Activated CD4-positive, alpha-beta T cell treated with anti-CD3 and anti-CD28 coated beads, Interleukin-2, amount 10 ng/mL, durations not matched to agents 7 days and 5 days (primary cell): Measurements from ENCODE around the gene CATSPERE. TPM values are rescaled to one million over a fixed set of nuclear protein-coding genes. Genes with fewer than 3 reads are reported as not detected.
"Not testable (repeated sequence)": the region's sequence is repeated elsewhere in the genome, so short reads cannot be mapped to it uniquely, and the experiment has no call there.

Source experiments
- CTCF ChIA-PET: fragments of 350-600 bp; sonication (Branson Sonifier 250); formaldehyde crosslinking; loops from one replicate; lab custom pipeline; 2021; ENCODE audit warnings: antibody characterized with exemption; lab: Charles Lee
- POLR2A ChIA-PET: fragments of 350-600 bp; sonication (Branson Sonifier 250); formaldehyde crosslinking; loops from one replicate; lab custom pipeline; 2021; ENCODE audit warnings: antibody characterized with exemption; lab: Charles Lee
- DNase-seq: peaks from one replicate; pipeline ENCODE4 v3.0.0-alpha.2; 2020
- H3K27ac Mint-ChIP-seq: one replicate; pipeline ENCODE4 v1.8.0; 2021; ENCODE audit warnings: mild to moderate bottlenecking, moderate library complexity, mixed read lengths
- H3K27me3 Mint-ChIP-seq: one replicate; pipeline ENCODE4 v1.8.0; 2021; ENCODE audit warnings: mixed read lengths
- H3K36me3 Mint-ChIP-seq: one replicate; pipeline ENCODE4 v1.8.0; 2021; ENCODE audit warnings: low read depth, mixed read lengths
- H3K4me1 Mint-ChIP-seq: one replicate; pipeline ENCODE4 v1.8.0; 2021; ENCODE audit warnings: mixed read lengths
- H3K4me3 Mint-ChIP-seq: one replicate; pipeline ENCODE4 v1.8.0; 2021; ENCODE audit warnings: mild to moderate bottlenecking, moderate library complexity, mixed read lengths
- H3K9me3 Mint-ChIP-seq: one replicate; pipeline ENCODE4 v1.8.0; 2021; ENCODE audit warnings: mixed read lengths
- total RNA-seq, 2 experiments: library from RNA; stranded (reverse); gene quantifications; one replicate each; pipeline ENCODE4 v1.2.3, GENCODE V29; 2021

Gene CATSPERE
- total RNA-seq, 2 experiments from 2014 or later = 0.58 to 0.69 TPM

DNA sequence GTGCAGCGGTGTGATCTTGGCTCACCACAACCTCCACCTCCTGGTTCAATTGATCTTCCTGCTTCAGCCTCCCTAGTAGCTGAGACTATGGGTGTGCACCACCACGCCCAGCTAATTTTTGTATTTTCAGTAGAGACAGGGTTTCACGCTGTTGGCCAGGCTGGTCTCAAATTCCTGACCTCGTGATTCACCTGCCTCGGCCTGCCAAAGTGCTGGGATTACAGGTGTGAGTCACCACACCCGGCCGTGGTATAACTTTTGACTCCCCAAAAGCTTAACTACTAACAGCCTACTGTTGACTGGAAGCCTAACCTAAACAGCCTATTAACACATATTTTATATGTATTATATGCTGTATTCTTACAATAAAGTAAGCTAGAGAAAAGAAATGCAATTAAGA, 117.1 kb downstream of the CATSPERE start:
- H3K4me1 Mint-ChIP-seq, H3K4me3 Mint-ChIP-seq, H3K36me3 Mint-ChIP-seq, H3K27me3 Mint-ChIP-seq, POLR2A ChIA-PET, H3K27ac Mint-ChIP-seq, DNase-seq: not testable (repeated sequence)
- CTCF ChIA-PET = interaction anchor here (0.8 kb wide), 1 partner anchor 19 kb away, joined by 4 read pairs; no protein-coding TSS in a partner anchor
- peaks cover 34% of the 10 kb centered on the region for H3K9me3 Mint-ChIP-seq

DNA sequence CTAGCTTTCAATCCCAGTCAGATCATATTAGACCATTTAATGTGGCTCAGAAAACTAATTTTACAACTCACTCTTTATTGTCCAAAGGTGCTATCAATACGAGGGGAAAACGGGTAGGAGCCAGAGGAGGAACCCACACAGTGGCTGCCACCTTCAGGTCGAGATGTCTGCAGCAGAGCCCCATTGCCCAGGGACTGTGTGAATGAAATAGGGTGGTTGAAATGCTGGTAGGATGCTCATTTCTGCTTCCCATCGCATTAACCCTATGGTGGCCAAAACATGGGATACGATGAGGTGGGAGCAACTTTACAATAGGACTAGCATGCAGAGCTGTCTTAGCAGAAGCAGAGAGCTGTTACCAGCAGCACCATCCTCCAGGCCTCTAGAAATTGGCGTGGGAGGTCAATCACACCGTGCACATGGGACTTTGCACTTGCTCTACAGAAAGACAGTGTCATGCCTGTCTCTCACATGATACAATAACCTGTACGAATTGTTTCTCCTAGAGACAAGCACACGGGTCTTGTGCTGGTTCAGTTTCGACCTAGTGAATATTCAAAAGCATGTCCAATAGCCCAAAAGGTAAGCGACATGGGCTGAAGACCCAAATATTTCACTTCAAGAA, 122.4 kb downstream of the CATSPERE start:
- no peak overlapping the region for H3K27ac Mint-ChIP-seq
- no peak for DNase-seq
- H3K4me1 Mint-ChIP-seq = peaks cover 3% of the 10 kb centered on the region
- POLR2A ChIA-PET = no interaction called here
- no peak overlapping the region for H3K4me3 Mint-ChIP-seq
- H3K9me3 Mint-ChIP-seq = peaks cover 3% of the 10 kb centered on the region
- CTCF ChIA-PET = no interaction called here
- H3K36me3 Mint-ChIP-seq = no peaks in the 10 kb centered on the region
- no peaks in the 10 kb centered on the region for H3K27me3 Mint-ChIP-seq

DNA sequence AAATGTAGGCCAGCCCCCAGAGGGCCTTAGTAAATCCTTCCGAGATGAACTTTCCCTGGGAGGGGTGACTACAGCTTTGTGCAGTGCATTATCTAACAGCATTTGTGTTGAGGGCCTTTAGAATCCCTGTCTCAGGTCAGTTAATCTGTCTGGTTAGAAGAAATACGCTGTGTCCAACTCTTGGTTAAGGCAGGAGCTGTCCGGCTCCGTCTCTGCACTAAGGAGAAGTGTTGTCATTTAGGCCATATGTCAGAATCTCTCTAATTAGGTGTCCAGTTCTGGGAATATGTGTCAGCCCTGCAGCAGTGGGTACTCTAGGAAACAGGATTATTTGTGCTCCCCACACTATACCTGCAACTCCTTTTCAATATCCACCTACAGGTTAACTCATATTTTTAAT, 124.8 kb downstream of the CATSPERE start:
- Mint-ChIP-seq H3K4me3 (no peak overlapping the region), H3K36me3 (no peaks in the 10 kb centered on the region), H3K27ac (no peak overlapping the region), H3K27me3 (no peaks in the 10 kb centered on the region), H3K4me1 (peaks cover 3% of the 10 kb centered on the region), H3K9me3 (peaks cover 5% of the 10 kb centered on the region)
- POLR2A ChIA-PET = no interaction called here
- CTCF ChIA-PET = no interaction called here
- no peak for DNase-seq

DNA sequence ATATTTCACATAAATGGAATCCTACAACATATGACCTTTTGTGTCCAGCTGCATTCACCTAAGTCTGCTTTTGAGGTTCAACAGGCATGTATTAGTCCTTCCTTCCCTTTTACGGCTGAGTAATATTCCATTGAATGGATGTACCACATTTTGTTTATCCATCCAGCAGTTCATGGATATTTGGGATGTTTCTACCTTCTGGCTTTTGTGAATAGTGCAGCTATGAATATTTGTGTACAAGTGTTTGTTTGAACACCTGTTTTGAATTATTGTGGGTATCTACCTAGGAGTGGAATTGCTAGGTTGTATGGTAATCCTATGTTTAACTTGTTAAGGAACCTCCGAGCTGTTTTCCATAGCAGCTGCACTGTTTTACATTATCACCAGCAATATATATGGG, 129.6 kb downstream of the CATSPERE start:
- ChIA-PET POLR2A (no interaction called here), CTCF (no interaction called here)
- no peak overlapping the region for H3K4me3 Mint-ChIP-seq
- no peaks in the 10 kb centered on the region for H3K36me3 Mint-ChIP-seq
- H3K4me1 Mint-ChIP-seq = no peaks in the 10 kb centered on the region
- H3K9me3 Mint-ChIP-seq = peaks cover 6% of the 10 kb centered on the region
- no peaks in the 10 kb centered on the region for H3K27me3 Mint-ChIP-seq
- H3K27ac Mint-ChIP-seq = no peak overlapping the region
- DNase-seq = no peak

DNA sequence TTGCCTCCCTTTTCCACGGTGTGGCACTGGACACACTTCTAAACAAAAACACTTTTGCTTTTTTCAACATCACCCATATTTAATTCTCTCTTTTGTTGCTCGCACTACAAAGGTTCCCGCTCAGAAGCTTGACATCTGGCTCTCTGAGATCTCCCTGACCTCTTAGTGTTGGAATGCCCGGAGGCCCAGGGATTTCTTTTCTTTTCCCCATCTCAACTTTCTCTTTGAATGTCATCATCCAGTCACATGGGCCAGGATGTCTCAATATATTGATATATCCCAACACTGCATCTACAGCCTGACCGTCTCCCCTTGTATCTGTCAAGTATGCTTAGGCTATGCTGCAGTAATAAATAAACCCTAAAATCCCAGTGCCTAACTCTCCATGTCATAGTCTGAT, 137.5 kb downstream of the CATSPERE start:
- H3K4me1 Mint-ChIP-seq = peaks cover 9% of the 10 kb centered on the region
- POLR2A ChIA-PET = no interaction called here
- CTCF ChIA-PET = no interaction called here
- H3K27me3 Mint-ChIP-seq = no peaks in the 10 kb centered on the region
- H3K9me3 Mint-ChIP-seq = no peaks in the 10 kb centered on the region
- H3K36me3 Mint-ChIP-seq = no peaks in the 10 kb centered on the region
- no peak overlapping the region for H3K27ac Mint-ChIP-seq
- DNase-seq = no peak
- no peak overlapping the region for H3K4me3 Mint-ChIP-seq

DNA sequence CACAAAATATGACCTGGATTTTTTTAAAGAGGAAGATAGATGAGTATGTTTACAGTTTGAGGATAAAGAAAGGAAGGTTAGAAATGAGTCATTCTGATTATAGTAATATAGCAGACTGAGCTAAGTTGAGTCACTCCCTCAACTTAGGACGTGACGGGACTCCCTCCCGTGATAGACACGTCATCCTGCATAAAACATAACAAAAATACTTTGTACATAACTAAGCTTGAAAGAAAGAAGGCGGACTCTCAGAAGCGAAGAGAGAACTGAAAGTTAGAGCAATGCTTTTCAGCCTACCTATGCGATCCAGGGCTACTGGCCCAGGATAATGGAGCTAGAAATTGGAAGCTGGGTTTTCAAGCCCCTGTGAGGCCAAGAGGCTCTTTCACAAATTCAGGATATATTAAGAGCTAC, 138.9 kb downstream of the CATSPERE start:
- Mint-ChIP-seq H3K27ac (peak overlapping the region; percentile 75), H3K4me1 (peaks cover 9% of the 10 kb centered on the region), H3K36me3 (no peaks in the 10 kb centered on the region), H3K27me3 (no peaks in the 10 kb centered on the region), H3K4me3 (peak overlapping the region; percentile 32), H3K9me3 (no peaks in the 10 kb centered on the region)
- CTCF ChIA-PET = interaction anchor here (0.6 to 1.2 kb wide), 5 partner anchors 11 to 556 kb away, joined by 3 to 5 read pairs (median 3); no protein-coding TSS in a partner anchor
- POLR2A ChIA-PET = interaction anchor here (0.5 to 0.9 kb wide), 3 partner anchors 105 to 442 kb away, joined by 3 to 5 read pairs (median 3); no protein-coding TSS in a partner anchor
- DNase-seq = peak; percentile 42

DNA sequence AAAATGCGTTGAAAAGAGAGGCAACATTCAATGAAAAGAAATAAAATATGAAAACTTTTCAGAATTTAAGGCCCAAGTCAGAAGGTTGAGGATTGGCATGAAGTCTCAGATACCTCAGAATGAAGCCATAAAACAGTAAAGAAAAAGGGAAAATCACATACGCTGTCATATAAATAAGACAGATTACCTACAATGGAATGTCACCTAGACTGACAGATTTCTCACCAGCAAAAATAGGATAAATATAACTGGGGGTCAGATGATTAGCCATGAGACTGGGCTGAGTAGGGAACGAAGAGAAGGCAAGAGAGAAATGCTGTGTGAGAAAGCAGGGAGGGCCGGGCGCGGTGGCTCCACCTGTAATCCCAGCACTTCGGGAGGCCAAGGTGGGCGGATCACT, 140.3 kb downstream of the CATSPERE start:
- no peak for DNase-seq
- H3K4me1 Mint-ChIP-seq = peaks cover 9% of the 10 kb centered on the region
- CTCF ChIA-PET = no interaction called here
- H3K36me3 Mint-ChIP-seq = no peaks in the 10 kb centered on the region
- no peaks in the 10 kb centered on the region for H3K9me3 Mint-ChIP-seq
- POLR2A ChIA-PET = no interaction called here
- no peak overlapping the region for H3K27ac Mint-ChIP-seq
- no peak overlapping the region for H3K4me3 Mint-ChIP-seq
- no peaks in the 10 kb centered on the region for H3K27me3 Mint-ChIP-seq

DNA sequence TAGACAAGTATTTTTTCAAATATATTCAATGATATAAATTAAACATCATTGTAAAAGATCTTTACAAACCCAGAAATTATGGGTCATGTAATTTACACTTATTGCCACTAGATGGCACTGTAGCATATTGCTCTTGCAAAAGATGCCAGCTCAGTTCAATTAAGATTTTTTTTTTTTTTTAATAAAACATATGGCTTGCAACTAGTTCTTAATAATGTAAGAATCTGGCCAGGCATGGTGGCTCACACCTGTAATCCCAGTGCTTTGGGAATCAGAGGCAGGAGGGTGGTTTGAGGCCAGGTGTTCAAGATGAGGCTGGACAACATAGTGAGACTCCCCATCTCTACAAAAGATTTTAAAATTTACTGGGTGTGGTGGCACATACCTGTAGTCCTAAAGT, 142.4 kb downstream of the CATSPERE start:
- CTCF ChIA-PET = interaction anchor here (0.6 to 3.0 kb wide), 12 partner anchors 25 to 1288 kb away, joined by 3 to 22 read pairs (median 4); no protein-coding TSS in a partner anchor
- Mint-ChIP-seq H3K36me3 (no peaks in the 10 kb centered on the region), H3K4me3 (no peak overlapping the region), H3K9me3 (no peaks in the 10 kb centered on the region), H3K27me3 (no peaks in the 10 kb centered on the region), H3K27ac (no peak overlapping the region), H3K4me1 (peaks cover 9% of the 10 kb centered on the region)
- POLR2A ChIA-PET = interaction anchor here (0.6 kb wide), 1 partner anchor 216 kb away, joined by 5 read pairs; no protein-coding TSS in a partner anchor
- DNase-seq = peak; percentile 13

DNA sequence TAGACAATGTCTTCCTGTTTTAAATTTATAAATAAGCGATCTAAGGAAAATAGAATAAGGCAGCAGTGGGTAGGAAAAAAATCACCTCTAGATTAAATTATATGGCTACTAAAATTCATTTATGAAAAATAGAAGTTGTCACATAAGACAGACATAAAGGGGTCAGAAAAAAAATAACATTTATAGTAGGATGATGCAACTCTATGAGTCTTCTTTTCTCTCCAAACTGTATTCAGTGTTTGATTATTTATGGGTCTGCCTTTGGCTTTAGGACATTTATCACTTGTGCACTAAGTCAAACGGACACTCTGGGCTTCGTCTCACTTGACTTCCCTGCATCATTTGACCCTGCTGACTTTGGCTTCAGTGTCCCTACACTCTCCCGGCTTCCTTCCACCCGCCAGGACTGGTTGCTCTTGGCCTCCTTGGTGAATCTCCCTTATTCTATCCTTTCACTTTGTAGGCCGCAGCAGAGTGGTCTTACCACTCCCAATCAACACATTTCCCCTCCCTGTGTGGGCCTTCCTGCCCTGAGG, 144.8 kb downstream of the CATSPERE start:
- H3K27ac Mint-ChIP-seq = no peak overlapping the region
- ChIA-PET CTCF (interaction anchor here (3.0 kb wide), 1 partner anchor 192 kb away, joined by 22 read pairs; no protein-coding TSS in a partner anchor), POLR2A (no interaction called here)
- no peak for DNase-seq
- H3K9me3 Mint-ChIP-seq = no peaks in the 10 kb centered on the region
- H3K4me1 Mint-ChIP-seq = no peaks in the 10 kb centered on the region
- no peaks in the 10 kb centered on the region for H3K36me3 Mint-ChIP-seq
- H3K4me3 Mint-ChIP-seq = no peak overlapping the region
- H3K27me3 Mint-ChIP-seq = no peaks in the 10 kb centered on the region

DNA sequence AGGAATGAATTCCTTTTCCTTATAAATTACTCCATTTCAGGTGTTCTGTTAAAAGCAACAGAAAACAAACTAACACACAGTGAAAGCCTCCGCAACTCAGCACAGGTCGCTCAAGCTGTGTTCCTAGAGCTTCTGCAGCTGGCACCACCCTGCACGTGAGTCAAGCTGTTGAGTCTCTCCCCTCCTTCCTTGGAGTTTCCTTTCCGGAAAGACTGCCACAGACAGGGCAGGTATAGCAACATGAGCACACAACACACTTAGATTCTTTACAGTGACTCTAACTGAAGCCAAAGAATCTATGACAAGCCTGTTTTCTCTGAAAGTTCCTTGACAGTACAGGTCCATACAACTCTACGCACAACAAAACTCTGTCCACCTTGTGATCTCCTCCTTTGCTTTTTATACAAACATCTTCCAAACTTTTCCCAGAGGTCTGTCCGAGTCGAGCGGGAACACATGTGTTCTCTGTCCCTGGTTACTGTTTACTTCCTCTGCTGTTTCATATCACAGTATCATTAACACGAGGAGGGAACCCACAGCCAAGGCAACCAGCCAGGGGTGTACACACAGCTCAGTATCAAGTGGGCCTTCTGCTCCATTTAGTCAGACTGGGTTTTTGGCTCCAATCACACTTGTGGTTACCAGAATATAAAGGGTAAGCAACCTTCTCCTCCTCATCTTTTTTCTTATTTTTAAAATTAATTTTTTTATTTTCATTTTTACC, 153.2 kb downstream of the CATSPERE start:
- CTCF ChIA-PET = interaction anchor here (0.6 to 0.7 kb wide), 3 partner anchors 55 to 1170 kb away, joined by 3 to 4 read pairs (median 3); no protein-coding TSS in a partner anchor
- DNase-seq = no peak
- Mint-ChIP-seq H3K4me1 (no peaks in the 10 kb centered on the region), H3K27me3 (no peaks in the 10 kb centered on the region), H3K4me3 (no peak overlapping the region), H3K27ac (no peak overlapping the region), H3K36me3 (no peaks in the 10 kb centered on the region), H3K9me3 (no peaks in the 10 kb centered on the region)
- POLR2A ChIA-PET = no interaction called here

DNA sequence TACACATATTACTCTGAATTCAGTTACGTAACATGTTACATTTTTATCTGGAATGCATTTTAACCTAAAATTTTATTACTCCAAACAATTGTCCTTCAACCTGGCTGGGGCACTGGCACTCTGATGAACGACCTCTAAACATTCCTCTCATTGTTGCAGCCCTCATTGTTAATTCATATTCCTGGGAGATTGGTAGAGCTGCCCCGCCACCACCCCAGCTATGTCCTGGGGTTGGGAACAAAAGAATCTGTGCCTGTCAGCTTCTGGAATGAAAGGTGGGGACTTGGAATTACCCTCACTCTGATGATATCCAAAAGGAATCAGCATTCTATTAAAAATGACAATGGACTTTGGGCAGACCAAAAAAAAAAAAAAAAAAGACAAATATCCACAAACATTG, 153.8 kb downstream of the CATSPERE start:
- H3K36me3 Mint-ChIP-seq = no peaks in the 10 kb centered on the region
- DNase-seq = no peak
- no peak overlapping the region for H3K27ac Mint-ChIP-seq
- no peaks in the 10 kb centered on the region for H3K9me3 Mint-ChIP-seq
- POLR2A ChIA-PET = no interaction called here
- H3K27me3 Mint-ChIP-seq = no peaks in the 10 kb centered on the region
- CTCF ChIA-PET = interaction anchor here (0.6 to 0.7 kb wide), 3 partner anchors 55 to 1170 kb away, joined by 3 to 4 read pairs (median 3); no protein-coding TSS in a partner anchor
- no peaks in the 10 kb centered on the region for H3K4me1 Mint-ChIP-seq
- H3K4me3 Mint-ChIP-seq = no peak overlapping the region

DNA sequence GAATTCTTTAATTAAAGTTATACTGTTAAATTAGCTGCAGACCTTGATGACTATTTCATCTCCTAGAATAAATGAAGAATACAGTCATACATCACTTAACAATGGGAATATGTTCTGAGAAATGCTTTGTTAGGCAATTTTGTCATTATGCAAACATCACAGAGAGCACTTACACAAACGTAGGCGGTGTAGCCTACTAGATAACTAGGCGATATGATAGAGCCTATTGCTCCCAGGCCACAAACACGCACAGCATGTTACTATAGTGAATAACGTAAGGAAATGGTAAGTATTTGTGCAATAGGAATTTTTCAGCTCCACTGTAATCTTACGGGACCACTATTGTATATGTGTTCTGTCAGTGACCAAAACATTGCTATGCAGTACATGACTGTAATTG, 154.2 kb downstream of the CATSPERE start:
- no peaks in the 10 kb centered on the region for H3K27me3 Mint-ChIP-seq
- ChIA-PET POLR2A (no interaction called here), CTCF (interaction anchor here (0.6 kb wide), 1 partner anchor 54 kb away, joined by 3 read pairs; no protein-coding TSS in a partner anchor)
- H3K9me3 Mint-ChIP-seq = no peaks in the 10 kb centered on the region
- H3K27ac Mint-ChIP-seq = no peak overlapping the region
- H3K4me3 Mint-ChIP-seq = no peak overlapping the region
- no peaks in the 10 kb centered on the region for H3K36me3 Mint-ChIP-seq
- no peaks in the 10 kb centered on the region for H3K4me1 Mint-ChIP-seq
- DNase-seq = no peak

DNA sequence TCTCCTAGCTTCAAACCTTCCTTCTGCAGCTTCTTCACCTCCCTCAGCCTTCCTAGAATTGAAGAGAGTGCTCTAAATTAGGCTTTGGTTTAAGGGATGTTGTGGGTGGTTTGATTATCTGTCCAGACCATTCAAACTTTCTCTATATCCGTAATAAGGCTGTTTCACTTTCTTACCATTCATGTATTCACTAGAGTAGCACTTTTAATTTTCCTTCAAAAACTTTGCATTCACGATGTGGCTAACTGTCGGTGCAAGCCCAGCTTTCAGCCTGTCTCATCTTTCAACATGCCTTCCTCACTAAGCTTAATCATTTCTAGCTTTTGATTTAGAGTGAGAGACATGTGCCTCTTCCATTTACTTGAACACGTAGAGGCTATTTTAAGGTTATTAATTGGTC, 165.6 kb downstream of the CATSPERE start:
- Mint-ChIP-seq H3K4me3 (no peak overlapping the region), H3K27me3 (no peaks in the 10 kb centered on the region), H3K27ac (no peak overlapping the region), H3K36me3 (no peaks in the 10 kb centered on the region), H3K4me1 (no peaks in the 10 kb centered on the region), H3K9me3 (no peaks in the 10 kb centered on the region)
- POLR2A ChIA-PET = no interaction called here
- CTCF ChIA-PET = interaction anchor here (0.6 kb wide), 2 partner anchors 26 to 57 kb away, joined by 3 to 4 read pairs; partner anchors contain the start of gene DESI2
- no peak for DNase-seq
